ENCODE data around the gene GDPD2. TPM values are rescaled to one million over a fixed set of nuclear protein-coding genes. Genes with fewer than 3 reads are reported as not detected.

Gene GDPD2
- polyA plus RNA-seq, 2 of the 4 experiments (the other 2 are of a cell fraction), result 0.04 to 0.12 TPM

DNA sequence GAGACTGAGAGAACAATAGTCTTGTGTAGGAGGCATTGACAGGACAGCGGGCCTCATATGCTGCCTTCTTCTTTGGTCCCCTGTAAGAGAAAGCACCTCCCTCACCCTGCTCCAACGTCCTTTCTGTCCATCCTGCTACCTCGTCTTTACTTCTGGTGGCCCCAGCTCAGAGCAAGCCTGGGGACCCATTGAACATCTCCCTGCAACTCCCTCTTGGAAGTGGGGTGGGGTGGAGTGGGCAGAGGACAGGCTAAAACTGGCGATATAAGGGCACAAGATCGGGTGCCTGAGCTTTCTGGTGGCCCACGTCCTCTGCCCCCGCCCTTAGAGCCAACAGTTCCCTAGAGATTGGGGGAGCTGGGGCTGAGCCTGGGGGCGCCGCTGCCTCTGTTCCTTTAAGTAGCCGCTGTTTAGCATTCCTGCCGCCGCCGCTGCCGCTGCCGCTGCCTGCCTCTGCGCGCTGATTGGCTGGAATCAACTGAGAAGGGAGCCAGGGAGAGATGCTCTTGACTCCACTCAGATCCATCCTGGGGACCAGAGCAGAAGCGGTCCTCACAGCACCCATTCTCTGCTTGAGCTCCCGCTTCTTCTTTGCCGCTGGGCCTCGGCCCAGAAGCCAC, 21.3 kb downstream of the GDPD2 start, which contains the start of gene DLG3:
Gene DLG3 (plus strand): TSS at position 510 of the 620 bp plus-strand sequence. CDS start 367 bp downstream, outside the sequence.
- DNase-seq (ENCODE audit: low read depth in 1 of 2, low spot score in 1 of 2) (peak; percentile 33 to 42), FAIRE-seq (no peak), ATAC-seq (peak; percentile 72 to 82)
- H3K4me2 ChIP-seq, result peak within 1 kb of the TSS; percentile 95
- 0 out of 3 replicates have a peak, but pooled peaks cover 4% of the 10 kb centered on the region for H3K4me1 ChIP-seq
- CTCF ChIA-PET, result interaction anchor here (1.2 to 3.9 kb wide), 4 partner anchors 9 to 220 kb away, joined by 3 to 29 read pairs (median 18); no protein-coding TSS in a partner anchor
- POLR2A ChIA-PET, result interaction anchor here (0.8 kb wide), 1 partner anchor 10 kb away, joined by 3 read pairs; no protein-coding TSS in a partner anchor
- peak within 1 kb of the TSS in 1 of 2 experiments; percentile 42; a peak in 3 of 6 replicates for H3K27ac ChIP-seq
- peak within 1 kb of the TSS; percentile 47 for H3K4me3 ChIP-seq
- 21% methylated on average over 8 of the region's 21 CpGs for WGBS (ENCODE audit: missing lambda C conversion rate)
- H3K9me3 ChIP-seq, result no peaks in the 10 kb centered on the region
- TF ChIP-seq EHMT2 (IDR thresholded peaks at IDR 0.05; ENCODE audit: low read depth) (no peak), REST (IDR thresholded peaks at IDR 0.05) (no peak), POLR2AphosphoS2 (conservative IDR thresholded peaks at IDR 0.05; ENCODE audit: low read length) (no peak), POLR2A (IDR thresholded peaks at IDR 0.05; ENCODE audit: low read length) (no peak), RAD21 (conservative IDR thresholded peaks at IDR 0.05 in 1 of 2, IDR thresholded peaks at IDR 0.05 in 1 of 2) (no peak), CBX8 (IDR thresholded peaks at IDR 0.05) (no peak), RCOR1 (IDR thresholded peaks at IDR 0.05; ENCODE audit: low read depth, low read length) (no peak), NFE2L2 (conservative IDR thresholded peaks at IDR 0.05; ENCODE audit: low read length) (no peak), HEYL (CRISPR knock-in tag; IDR thresholded peaks at IDR 0.05) (no peak), GATA3 (IDR thresholded peaks at IDR 0.05; ENCODE audit: borderline replicate concordance) (no peak)
- TF ChIP-seq, protein P1, sequence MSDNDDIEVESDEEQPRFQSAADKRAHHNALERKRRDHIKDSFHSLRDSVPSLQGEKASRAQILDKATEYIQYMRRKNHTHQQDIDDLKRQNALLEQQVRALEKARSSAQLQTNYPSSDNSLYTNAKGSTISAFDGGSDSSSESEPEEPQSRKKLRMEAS (IDR thresholded peaks at IDR 0.05), result no peak

DNA sequence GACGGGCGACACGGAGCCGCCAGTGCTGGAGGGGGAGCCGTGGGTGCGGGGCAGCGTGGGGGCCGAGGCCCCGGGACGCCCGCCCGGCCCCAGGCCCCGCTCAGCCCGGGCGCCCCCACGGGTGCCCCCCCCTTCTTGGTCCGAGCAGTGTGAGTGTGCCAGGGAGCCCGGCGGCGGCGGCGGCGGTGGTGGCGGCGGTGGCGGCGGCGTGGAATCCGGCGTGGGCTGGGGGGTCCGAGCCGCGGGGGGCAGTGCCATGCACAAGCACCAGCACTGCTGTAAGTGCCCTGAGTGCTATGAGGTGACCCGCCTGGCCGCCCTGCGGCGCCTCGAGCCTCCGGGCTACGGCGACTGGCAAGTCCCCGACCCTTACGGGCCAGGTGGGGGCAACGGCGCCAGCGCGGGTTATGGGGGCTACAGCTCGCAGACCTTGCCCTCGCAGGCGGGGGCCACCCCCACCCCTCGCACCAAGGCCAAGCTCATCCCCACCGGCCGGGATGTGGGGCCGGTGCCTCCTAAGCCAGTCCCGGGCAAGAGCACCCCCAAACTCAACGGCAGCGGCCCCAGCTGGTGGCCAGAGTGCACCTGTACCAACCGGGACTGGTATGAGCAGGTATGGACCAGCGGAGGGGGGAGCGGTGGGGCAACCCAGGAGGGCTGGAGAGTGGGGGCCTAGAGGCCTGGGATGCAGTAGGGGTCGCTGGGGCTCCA, 22.0 kb downstream of the GDPD2 start:
- Histone ChIP-seq H3K4me3 (peak overlapping the region; percentile 47), H3K4me1 (0 out of 3 replicates have a peak, but pooled peaks cover 4% of the 10 kb centered on the region), H3K9me3 (no peaks in the 10 kb centered on the region), H3K27ac (peak overlapping the region in 1 of 2 experiments; percentile 42; a peak in 3 of 6 replicates), H3K4me2 (peak overlapping the region; percentile 95)
- TF ChIP-seq, protein P2, sequence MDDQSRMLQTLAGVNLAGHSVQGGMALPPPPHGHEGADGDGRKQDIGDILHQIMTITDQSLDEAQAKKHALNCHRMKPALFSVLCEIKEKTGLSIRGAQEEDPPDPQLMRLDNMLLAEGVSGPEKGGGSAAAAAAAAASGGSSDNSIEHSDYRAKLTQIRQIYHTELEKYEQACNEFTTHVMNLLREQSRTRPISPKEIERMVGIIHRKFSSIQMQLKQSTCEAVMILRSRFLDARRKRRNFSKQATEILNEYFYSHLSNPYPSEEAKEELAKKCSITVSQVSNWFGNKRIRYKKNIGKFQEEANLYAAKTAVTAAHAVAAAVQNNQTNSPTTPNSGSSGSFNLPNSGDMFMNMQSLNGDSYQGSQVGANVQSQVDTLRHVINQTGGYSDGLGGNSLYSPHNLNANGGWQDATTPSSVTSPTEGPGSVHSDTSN (IDR thresholded peaks at IDR 0.05), result no peak
- TF ChIP-seq CHD4 (IDR thresholded peaks at IDR 0.05; ENCODE audit: borderline replicate concordance) (no peak), TP53 (CRISPR knock-in tag; IDR thresholded peaks at IDR 0.05) (no peak), MAFK (IDR thresholded peaks at IDR 0.05; ENCODE audit: partially characterized antibody) (no peak), HOXB5 (CRISPR knock-in tag; IDR thresholded peaks at IDR 0.05) (no peak), POLR2AphosphoS2 (conservative IDR thresholded peaks at IDR 0.05; ENCODE audit: low read length) (no peak), HDAC2 (IDR thresholded peaks at IDR 0.05) (no peak), SMC3 (IDR thresholded peaks at IDR 0.05) (no peak), JUNB (IDR thresholded peaks at IDR 0.05) (no peak), CBX8 (IDR thresholded peaks at IDR 0.05) (no peak)
- TF ChIP-seq, protein P3, sequence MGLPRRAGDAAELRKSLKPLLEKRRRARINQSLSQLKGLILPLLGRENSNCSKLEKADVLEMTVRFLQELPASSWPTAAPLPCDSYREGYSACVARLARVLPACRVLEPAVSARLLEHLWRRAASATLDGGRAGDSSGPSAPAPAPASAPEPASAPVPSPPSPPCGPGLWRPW (IDR thresholded peaks at IDR 0.05), result no peak
- no peak; a peak in 1 of 6 replicates for ATAC-seq
- ChIA-PET POLR2A (no interaction called here), CTCF (interaction anchor here (1.2 to 3.9 kb wide), 4 partner anchors 8 to 220 kb away, joined by 3 to 29 read pairs (median 18); no protein-coding TSS in a partner anchor)
- FAIRE-seq, result no peak
- WGBS (ENCODE audit: missing lambda C conversion rate), result 4% methylated on average over 4 of the region's 61 CpGs
- no peak for DNase-seq (ENCODE audit: low read depth in 1 of 2, low spot score in 1 of 2)

All from A549 (cell line).